Stimulated activated CD8-positive, alpha-beta memory T cell treated with anti-CD3 and anti-CD28 coated beads, Interleukin-12 subunit alpha, Interleukin-12 subunit beta, amount 100 ng/mL, for 4 hours (primary cell): Measurements from ENCODE around the gene S100A7.

ENCODE experiments used
- DNase-seq: peaks from one replicate; pipeline ENCODE4 v3.0.0-alpha.2; 2020; ENCODE audit warnings: low read depth

Gene S100A7

GRCh38 chr1:153460551-153460950 lies at the start of gene S100A7:
S100A7 (minus strand) TSS chr1:153460651; CDS start chr1:153459013, 1,638 bp downstream.
- DNase-seq, result no peak

- peak; percentile 37 for DNase-seq
These were observed 49.4 kb upstream of the S100A7 start for GRCh38 chr1:153509729-153510354.

- no peak for DNase-seq
These were observed 48.6 kb upstream of the S100A7 start for GRCh38 chr1:153509036-153509435.

GRCh38 chr1:153507926-153508583 lies 47.6 kb upstream of the S100A7 start:
- DNase-seq, result no peak

GRCh38 chr1:153506831-153507413 lies 46.5 kb upstream of the S100A7 start:
- DNase-seq, result no peak

GRCh38 chr1:153506386-153506785 lies 45.9 kb upstream of the S100A7 start:
- DNase-seq, result no peak

- DNase-seq, result no peak
These were observed 45.1 kb upstream of the S100A7 start for GRCh38 chr1:153505576-153505975.

GRCh38 chr1:153503766-153504165 lies 43.3 kb upstream of the S100A7 start:
- no peak for DNase-seq

- no peak for DNase-seq
These were observed 38.3 kb upstream of the S100A7 start for GRCh38 chr1:153498746-153499145.

- DNase-seq, result no peak
These were observed 35.1 kb upstream of the S100A7 start for GRCh38 chr1:153495536-153495935.

- DNase-seq, result peak; percentile 19
These were observed 34.6 kb upstream of the S100A7 start for GRCh38 chr1:153494976-153495535.

GRCh38 chr1:153493343-153493960 lies 33.0 kb upstream of the S100A7 start:
- no peak for DNase-seq

- DNase-seq, result no peak
These were observed 30.0 kb upstream of the S100A7 start for GRCh38 chr1:153490272-153491051.

GRCh38 chr1:153488731-153489130 lies 28.3 kb upstream of the S100A7 start:
- no peak for DNase-seq

GRCh38 chr1:153487707-153488106 lies 27.3 kb upstream of the S100A7 start:
- DNase-seq, result no peak

GRCh38 chr1:153485863-153486262 lies 25.4 kb upstream of the S100A7 start:
- no peak for DNase-seq

- DNase-seq, result no peak
These were observed 23.3 kb upstream of the S100A7 start for GRCh38 chr1:153483776-153484175.

GRCh38 chr1:153481124-153481523 lies 20.7 kb upstream of the S100A7 start:
- DNase-seq, result no peak

GRCh38 chr1:153478692-153479618 lies 18.5 kb upstream of the S100A7 start:
- no peak for DNase-seq

- no peak for DNase-seq
These were observed 17.7 kb upstream of the S100A7 start for GRCh38 chr1:153478047-153478691.
